HL-60 (cell line): Measurements from ENCODE around the gene BCL6.

Experiments
- GABPA ChIP-seq: IDR thresholded peaks from 2 replicates; pipeline ENCODE4 v1.6.1; 2012; ENCODE audit warnings: low read depth
- POLR2AphosphoS5 ChIP-seq: IDR thresholded peaks from 2 replicates; pipeline ENCODE4 v1.6.1; 2012; ENCODE audit warnings: low read depth
- REST ChIP-seq: IDR thresholded peaks from 2 replicates; pipeline ENCODE4 v1.6.1; 2012; ENCODE audit warnings: low read depth; ENCODE audit not compliant: insufficient replicate concordance
- SPI1 ChIP-seq: IDR thresholded peaks from 2 replicates; pipeline ENCODE4 v1.6.1; 2012; ENCODE audit warnings: low read depth, mild to moderate bottlenecking, borderline replicate concordance
- TF ChIP-seq, protein P1 (sequence below): IDR thresholded peaks from one replicate; pipeline ENCODE4 v1.5.1; 2011; ENCODE audit warnings: low read length, control low read depth, inconsistent platforms; ENCODE audit not compliant: insufficient read depth

- TF ChIP-seq REST (no peak), GABPA (no peak), POLR2AphosphoS5 (no peak), SPI1 (no peak)
- TF ChIP-seq, protein P1, sequence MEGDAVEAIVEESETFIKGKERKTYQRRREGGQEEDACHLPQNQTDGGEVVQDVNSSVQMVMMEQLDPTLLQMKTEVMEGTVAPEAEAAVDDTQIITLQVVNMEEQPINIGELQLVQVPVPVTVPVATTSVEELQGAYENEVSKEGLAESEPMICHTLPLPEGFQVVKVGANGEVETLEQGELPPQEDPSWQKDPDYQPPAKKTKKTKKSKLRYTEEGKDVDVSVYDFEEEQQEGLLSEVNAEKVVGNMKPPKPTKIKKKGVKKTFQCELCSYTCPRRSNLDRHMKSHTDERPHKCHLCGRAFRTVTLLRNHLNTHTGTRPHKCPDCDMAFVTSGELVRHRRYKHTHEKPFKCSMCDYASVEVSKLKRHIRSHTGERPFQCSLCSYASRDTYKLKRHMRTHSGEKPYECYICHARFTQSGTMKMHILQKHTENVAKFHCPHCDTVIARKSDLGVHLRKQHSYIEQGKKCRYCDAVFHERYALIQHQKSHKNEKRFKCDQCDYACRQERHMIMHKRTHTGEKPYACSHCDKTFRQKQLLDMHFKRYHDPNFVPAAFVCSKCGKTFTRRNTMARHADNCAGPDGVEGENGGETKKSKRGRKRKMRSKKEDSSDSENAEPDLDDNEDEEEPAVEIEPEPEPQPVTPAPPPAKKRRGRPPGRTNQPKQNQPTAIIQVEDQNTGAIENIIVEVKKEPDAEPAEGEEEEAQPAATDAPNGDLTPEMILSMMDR, result no peak
These were observed 45.0 kb downstream of the BCL6 start for GRCh38 chr3:187700249-187700648.
